Suppressor macrophage treated with lipopolysaccharide for 4 hours (primary cell): ENCODE data around the gene VIT.
"Not testable (repeated sequence)": the region's sequence is repeated elsewhere in the genome, so short reads cannot be mapped to it uniquely, and the experiment has no call there.

Experiments
- DNase-seq: peaks from one replicate; pipeline ENCODE4 v3.0.0-alpha.2; 2020

The VIT gene

DNA sequence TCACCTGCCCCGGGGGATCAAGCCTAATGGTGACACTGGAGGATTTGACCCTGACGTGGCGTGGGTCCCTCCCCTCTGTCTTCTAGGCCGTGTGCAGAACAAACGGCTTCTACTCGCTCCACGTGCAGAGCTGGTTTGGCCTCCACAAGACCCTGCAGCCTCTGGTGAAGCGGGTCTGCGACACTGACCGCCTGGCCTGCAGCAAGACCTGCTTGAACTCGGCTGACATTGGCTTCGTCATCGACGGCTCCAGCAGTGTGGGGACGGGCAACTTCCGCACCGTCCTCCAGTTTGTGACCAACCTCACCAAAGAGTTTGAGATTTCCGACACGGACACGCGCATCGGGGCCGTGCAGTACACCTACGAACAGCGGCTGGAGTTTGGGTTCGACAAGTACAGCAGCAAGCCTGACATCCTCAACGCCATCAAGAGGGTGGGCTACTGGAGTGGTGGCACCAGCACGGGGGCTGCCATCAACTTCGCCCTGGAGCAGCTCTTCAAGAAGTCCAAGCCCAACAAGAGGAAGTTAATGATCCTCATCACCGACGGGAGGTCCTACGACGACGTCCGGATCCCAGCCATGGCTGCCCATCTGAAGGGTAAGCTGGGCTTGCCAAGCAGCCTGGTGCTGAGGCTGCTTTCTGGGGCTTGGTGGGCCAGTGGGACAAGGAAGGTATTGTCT, 112.0 kb downstream of the VIT start:
- no peak for DNase-seq

DNA sequence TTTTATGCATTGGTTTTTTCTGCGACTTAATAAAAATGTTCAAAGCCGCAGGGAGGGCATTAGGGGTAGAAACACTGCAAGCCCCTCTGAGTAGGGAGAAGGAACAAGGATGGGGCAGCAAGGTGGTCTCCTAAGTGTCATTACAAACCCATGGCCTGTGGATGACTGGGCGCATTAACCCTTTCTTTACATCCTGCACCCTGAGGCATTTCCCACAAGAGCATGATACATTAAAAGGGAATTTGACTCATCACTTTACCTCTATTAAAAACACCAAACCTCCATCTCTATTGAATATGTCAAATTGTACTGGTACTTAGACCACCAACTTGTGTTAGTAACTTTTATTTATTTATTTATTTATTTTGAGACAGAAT, 112.5 kb downstream of the VIT start:
- DNase-seq: no peak

DNA sequence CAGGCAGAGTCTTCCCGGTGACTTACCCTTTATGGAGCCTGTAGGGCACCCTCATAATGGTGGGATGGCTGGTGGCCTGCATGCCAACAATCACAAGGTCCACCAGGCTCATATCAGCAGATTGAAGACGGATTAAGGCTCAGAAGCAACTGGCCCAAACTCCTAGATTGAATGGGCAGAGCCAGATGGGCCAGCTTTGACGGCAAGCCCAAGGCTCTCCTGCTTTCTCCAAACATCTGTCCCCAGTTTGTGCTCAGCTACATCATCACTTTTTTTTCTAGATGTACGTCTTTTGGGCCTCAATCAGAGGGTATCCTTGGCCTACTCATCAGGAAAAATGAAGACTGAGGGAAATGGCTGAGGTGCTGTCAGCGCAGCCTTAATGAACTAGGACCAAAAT, 114.6 kb downstream of the VIT start:
- DNase-seq: no peak

DNA sequence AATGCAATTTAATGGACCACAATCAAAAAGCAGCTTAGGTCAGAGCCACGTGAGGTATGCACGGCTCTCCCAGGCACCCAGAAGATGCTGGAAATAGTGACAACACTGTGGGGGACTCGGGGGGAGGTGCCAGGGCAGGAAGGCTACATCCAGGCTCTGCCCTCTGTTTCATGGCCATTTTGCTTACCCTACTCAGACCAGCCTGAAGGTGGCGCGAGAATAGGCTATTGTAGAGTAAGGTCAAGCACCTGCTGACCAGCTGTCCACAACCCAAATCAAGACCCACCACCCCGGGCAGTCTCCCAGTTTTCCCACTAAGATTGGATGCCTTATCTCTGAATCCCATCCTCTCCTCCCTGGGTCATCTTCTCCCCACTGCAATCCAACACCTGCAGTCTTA, 115.7 kb downstream of the VIT start:
- DNase-seq: no peak

DNA sequence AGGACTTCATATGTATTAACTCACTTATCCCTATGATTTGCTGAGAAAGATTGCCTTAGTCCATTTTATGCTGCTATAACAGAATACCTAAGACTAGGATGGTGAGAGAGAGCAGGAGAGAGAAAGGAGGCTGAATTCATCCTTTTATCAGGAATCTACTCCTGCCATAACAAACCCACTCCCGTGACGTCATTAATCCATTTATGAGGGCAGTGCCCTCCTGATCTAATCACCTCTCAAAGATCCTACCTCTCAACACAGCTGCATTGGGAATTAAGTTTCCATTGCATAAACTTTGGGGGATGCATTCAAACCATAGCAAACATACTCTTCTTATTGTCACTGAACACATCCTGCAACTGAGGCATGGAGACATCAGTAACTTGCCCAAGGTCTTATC, 122.0 kb downstream of the VIT start:
- DNase-seq: no peak

DNA sequence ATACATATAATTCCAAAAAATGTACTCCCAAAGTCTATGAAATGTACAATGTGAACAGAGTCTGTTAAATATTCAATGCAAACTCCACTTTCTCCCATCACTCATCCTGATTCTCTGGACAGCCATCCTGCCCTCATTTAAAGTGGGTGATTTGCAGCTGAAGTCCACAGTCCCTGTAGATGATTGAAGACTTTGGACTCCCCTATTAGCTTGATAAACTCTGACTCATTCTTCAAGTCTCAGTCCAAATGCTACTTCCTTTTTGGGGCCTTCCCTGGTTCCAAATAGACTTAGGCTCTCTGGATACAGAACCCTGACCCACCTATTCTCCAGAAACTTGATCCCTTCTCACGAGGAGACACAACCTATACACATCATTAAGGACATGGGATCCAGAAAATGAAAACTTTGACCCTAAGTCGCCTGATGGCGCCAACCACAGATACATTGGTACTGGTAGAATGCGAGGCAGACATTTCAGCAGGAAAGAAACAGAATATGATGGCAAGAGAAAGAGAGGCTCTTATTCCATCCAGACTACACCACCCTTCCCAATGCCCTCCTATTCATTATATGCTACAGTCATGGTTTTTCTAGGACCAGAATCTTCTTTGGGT, 122.7 kb downstream of the VIT start:
- DNase-seq: no peak

DNA sequence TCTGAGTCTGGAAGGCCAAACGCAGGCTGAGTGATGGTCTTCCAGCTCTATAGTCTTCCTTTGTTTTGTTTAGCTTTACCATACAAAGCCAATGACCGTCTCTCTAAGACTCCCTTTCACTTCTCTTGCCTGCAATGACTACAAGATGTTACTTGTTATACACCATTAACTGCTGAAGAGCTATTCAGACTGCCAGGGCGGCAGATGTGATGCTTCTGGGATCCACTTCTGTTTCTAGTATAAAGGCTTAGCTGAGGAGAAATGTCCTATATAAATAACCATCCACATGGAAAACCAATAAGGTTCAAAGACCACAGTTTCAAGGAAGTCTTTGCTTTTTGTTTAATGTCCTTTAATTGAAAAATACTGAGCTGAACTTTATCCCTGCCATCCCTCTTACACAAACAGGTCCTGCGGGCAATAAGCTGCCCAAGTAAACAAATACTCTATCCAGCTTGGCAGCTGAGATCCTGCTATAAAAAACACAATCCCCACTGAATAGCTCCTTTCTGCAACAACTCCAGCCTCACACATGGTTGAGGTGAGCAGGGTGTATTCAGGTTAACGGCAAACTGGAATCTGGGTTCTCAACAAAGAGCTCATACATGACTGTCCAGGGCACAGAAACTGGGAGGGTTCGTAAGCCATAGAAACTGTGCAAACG, 124.6 kb downstream of the VIT start:
- DNase-seq: no peak

DNA sequence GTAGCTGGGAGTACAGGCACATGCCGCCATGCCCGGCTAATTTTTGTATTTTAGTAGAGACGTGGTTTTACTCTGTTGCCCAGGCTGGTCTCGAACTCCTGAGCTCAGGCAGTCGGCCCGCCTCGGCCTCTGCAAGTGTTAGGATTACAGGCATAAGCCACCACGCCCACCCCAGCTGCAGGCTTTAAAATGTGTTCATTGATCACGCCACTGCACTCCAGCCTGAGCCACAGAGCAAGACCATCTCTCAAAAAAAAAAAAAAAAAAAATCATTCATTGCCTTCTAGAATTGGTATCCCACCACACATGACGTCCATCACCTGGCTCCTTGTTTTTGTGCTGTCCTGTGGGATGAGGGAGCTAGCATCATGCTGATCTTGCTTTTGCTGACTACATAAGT, 127.4 kb downstream of the VIT start:
- DNase-seq: no peak

DNA sequence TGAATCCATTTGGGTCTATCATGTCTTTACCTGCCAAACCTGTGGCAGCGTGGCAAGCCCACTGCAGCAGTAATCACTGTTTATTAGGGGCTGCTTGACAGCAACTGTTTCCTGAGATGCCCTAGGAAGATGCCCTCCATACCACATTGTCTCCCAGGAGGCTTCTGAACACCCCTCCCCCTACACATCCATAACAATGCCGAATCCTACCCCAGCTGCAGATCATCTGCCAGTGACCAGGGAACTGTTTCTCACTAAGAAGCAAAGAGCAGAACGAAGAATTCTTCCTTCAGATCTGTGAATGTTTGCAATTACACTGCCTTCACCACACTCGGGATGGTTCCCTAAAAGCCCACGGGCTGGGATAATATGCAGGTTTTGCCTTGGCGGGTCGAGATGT, 127.8 kb downstream of the VIT start:
- DNase-seq: no peak

DNA sequence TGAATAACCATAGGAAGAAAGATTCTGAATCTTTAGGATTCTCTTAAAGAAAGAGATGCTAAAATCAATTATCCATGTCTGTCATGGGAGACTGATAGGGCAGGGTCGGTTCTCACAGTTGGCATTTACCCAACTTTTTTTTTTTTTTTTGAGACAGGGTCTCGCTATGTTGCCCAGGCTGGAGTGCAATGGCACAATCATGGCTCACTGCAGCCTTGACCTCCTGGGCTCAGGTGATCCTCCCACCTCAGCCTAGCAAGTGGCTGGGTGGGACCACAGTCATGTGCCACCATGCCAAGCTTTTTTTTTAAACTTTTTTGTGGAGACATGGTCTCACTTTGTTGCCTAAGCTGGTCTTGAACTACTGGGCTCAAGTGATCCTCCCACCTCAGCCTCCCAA, 128.2 kb downstream of the VIT start:
- not testable (repeated sequence) for DNase-seq

DNA sequence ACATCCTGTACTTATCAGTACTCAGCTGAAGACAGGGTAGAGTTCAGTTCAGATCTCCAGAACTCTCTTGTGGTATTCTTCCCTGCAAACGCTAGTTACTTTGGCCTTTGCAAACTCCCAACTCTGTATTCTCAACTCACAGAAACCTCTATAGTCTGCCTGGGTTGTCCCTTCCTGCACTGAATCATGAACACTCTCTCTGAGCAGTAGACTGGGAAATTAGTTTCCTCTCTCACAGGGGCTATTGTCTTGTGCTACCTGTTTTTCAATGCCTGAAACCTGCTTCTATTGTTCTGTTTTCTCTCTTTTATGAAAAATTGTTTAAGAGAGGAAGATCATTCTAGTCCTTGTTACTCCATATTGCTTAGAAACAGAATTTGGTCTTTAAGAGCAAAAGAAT, 134.7 kb downstream of the VIT start:
- no peak for DNase-seq

DNA sequence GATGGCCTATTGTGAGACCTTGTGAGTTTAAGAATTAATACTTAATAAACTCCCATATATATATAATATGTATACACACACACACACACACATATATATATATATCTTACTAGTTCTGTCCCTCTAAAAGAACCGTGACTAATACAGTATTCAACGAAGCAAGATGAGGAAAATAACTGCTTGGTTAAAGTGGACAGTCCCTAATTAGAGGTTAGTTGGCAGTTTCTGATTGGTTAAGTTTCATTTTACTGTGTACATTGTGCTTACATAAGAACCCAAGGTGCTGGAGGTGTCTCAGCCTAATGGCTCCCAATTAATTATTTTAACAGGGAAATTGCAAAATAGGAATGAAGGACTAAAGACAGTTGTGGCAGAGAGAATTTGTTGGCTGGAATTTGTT, 137.7 kb downstream of the VIT start:
- DNase-seq: no peak

DNA sequence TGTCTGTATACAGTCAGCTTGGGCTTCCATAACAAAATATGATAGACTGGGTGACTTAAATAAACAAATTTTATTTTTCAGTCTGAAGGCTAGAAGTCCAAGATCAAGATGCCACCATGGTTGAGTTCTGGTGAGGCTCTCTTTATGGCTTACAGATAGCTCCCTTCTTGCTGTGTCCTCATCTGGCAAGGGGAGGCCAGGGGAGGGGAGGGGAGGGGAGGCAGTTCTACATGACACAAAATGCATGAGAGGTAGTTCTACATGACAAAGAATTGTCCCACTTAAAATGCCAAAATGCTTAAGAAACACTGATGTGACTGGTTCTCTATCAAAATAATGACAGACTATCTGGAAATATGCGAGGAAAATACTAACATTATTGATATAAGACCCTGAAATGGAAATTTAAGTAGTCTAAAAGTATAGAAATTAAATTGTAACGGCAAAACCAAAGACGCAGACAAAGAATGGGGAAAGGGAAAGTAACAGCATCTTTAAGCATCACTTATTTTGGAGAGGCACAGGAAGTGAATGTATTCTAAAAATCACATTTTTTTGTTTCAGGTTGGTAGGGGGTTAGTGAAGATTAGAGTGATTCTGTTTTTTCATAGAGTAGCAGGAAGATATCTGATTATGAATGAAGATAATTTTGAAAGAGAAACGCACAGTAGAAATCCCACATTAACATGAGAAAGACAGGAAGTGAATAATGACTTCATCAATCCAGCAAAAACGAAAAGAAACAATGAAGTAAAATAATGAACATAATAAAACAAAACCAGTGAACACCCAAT, 138.4 kb downstream of the VIT start:
- DNase-seq: no peak

DNA sequence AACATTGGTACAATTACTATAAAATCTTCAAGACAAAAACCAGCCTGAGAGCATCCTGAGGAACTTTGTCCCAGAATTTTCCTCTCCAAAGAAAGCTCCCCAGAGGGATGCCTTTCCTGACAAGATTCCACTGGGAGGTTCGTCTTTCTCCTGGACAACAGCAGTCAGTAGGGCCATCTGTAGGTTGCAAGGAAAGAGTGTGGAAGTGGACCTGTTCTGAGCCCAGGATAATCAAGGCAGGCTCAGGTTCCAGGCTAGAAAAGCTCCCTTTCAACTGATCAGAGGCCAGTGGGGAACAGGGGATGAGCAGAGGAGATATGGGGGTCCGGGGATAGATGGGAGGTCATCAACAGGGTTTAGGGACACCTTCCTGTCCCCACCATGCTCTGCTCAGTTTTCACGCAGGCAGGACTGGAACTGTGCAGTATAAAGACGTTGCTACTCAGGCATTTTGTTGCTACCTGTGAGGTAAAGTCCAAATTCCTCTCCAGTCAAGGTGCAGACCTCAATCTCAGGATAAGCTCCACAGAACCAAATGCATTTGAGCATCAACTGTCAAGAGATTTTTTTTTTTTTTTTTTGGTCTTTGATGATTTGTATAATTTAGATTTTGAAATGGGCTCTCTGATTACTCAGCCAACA, 143.6 kb downstream of the VIT start:
- DNase-seq: no peak

DNA sequence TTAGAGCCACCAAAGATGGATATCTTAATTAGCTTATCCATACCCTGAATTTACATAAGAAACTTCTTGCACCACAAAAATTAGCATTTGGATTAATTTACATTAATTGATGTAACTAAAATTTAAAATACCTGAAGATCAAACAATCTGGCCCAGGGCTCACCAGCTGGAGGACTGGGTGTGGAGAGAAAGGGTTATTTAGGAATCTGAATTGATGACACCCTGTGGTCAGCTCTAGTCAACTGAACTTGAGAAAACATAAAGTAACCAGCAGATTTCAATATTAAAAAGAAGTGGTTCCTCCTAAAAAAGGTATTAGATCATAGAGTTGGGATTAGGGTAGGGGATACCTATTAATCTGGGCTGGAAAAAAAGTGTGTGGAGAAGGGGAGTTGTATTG, 147.3 kb downstream of the VIT start:
- DNase-seq: no peak

DNA sequence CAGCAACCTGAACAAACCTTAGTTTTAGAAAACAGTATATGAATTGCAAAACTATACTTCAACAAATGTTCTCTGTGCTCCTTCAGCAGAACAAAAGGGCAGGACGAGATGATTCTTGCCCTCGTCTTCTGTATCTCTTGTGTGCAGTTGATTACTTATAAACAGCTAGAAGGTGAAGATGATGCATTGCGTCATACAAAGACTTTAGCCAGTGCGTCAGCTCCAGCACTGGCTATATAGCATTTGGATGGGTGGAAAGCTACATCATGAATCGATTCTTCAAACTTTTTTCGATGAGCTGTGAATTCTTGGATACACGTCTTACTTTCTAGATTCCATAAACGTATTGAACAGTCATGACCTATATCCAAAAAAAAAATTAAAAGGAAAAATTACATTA, 152.8 kb downstream of the VIT start:
- no peak for DNase-seq

DNA sequence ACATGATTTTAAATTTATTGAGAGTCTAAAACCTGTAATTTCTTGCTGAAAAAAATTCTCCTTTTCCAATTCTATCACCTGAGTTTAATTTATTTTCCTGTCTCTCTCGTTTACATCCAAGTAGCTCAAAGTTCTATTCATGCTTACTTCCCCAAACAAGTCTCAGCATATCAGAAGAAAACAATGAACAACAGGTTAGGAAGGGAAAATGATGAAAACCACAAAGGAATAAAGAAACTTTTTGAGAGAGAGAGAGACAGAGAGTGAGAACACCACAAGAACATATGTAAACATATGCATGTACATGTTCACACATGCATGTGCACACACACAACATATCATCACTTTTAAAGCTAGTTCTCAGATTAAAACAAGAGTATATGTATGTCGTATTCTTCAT, 157.7 kb downstream of the VIT start:
- DNase-seq: no peak

DNA sequence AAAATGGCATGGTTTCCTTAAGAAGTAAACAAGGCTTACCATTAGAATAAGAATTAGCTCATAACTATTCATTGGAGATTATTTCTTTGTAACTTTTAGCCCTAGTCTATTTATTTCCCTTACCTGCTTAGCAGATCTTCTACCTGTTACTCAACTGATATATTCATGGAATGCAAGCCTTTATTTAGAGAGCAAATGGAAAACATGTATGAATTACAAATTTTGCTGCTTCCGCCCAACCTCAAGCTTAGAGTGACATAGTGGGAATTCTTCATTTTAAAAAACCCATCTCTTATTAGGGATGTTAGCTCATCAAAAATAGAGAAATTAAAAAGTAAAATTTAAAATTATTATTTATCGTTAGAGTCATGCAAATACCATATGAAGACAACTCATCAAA, 158.9 kb downstream of the VIT start:
- DNase-seq: no peak

DNA sequence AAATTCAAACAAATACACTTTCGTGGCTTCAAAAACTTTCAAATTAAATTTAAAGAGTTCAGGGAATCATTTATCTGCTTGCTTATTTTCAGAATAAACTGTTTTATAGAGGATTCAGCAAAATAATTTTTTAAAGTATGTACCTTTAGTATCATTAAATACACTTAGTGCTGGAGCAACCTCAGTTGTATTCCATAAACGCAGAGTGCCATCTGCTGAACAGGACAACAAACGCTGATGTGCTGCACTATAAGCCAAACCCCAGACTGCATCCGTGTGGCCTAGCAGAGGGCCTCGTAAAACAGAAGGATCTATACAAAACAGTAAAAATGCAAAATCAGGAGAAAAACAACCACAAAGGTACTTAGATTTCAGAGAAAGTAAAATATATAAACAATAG, 161.2 kb downstream of the VIT start:
- no peak for DNase-seq

DNA sequence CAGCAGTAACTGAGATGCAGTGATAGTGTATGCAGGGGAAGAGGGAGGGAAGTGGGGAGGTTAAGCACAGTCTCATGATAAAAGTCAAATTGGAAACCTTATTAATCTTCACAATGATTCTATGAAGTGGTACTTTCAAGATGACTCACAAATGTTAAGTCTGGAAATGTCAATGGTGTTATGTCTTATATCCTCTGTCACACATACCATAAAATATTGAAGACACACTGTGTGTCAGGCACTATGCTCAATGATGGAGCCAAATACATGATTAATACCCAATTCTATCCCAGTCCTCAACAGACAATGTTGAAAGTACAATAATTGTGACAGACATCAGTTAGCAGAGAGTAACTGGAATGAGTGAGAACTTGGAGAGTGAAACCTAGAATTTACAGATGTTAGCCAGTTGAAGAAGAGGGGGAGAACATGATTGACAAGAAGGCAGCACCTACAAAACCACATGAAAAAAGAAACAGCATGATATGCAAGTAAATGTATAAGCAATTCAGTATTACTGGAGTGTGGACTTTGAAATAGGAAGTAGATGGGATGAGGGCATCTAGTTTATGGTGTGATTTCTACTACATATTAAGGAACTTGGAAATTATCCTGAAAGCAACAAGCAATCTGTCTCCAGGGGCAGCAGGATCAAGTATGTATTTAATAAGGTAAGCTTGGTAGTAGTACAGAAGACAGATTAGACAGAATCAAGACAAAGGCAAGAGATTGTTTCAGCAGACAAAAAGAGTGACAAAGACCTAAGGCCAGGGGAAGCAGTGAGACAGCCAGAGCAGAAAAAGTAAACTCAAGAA, 162.3 kb downstream of the VIT start:
- no peak for DNase-seq

DNA sequence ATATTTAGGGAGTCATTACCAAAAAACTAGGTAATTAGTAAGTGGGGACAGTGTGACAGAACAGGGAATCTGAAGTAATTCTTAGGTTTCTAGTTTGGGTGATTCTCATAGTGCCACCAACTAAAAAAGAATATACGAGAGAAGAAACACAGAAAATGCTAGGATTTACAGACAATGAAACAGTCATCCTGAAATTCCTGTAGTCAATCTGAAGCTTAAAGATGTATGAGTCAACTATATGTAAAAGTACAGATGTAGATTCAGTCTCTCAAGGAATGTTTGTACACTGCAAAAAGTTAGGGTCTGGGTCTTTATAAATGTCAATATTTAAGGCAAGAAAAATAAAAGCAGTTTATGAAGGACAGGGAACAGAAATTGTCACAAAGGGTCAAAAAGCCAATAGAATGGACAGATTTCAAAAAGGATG, 162.9 kb downstream of the VIT start:
- no peak for DNase-seq

DNA sequence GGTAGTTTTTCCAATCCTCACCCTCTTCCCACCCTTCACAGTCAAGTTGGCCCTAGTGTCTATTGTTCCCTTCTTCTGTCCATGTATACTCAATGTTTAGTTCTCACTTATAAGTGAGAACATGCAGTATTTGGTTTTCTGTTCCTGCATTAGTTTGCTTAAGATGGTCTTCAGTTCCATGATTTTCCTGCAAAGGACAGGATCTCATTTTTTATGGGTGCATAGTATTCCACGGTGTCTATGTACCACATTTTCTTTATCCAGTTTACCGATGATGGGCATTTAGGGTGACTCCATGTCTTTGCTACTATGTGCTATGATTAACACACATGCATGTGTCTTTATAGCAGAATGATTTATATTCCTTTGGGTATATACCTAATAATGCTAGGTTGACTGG, 165.4 kb downstream of the VIT start:
- no peak for DNase-seq
